HEK293 (cell line): Measurements from ENCODE around the gene HINT1.
A peak's percentile ranks its signal among the peaks of the same experiment; 100 is the strongest.

ENCODE experiments used
- CTCF ChIA-PET: fragments of 350-600 bp; formaldehyde crosslinking; extraction: SDS; loops from one replicate; lab custom pipeline; 2021; ENCODE audit warnings: antibody characterized with exemption; lab: Yijun Ruan, JAX
- POLR2A ChIA-PET: fragments of 300-600 bp; formaldehyde crosslinking; extraction: SDS; loops from one replicate; lab custom pipeline; 2020; ENCODE audit warnings: antibody characterized with exemption, inconsistent platforms; lab: Yijun Ruan, JAX
- H3K27ac ChIP-seq: fragments of 200-500 bp; sonication (Bioruptor generic); 2 replicates; pipeline ENCODE4 v1.5.1; 2014; ENCODE audit warnings: low read depth, low read length, control low read depth, inconsistent platforms; ENCODE audit errors: extremely low read depth
- H3K36me3 ChIP-seq, 2 experiments: fragments of 200-500 bp in 1 of 2; sonication (Bioruptor generic) in 1 of 2; 1 replicate in 1 of 2; 2 replicates in 1 of 2; pipeline ENCODE4 v1.5.1; 2014 to 2017; ENCODE audit warnings: inconsistent platforms in 2 of 2, low read length in 2 of 2; ENCODE audit not compliant: control insufficient read depth in 2 of 2, insufficient read depth in 1 of 2
- H3K4me1 ChIP-seq: fragments of 200-500 bp; sonication (Bioruptor generic); 2 replicates; pipeline ENCODE4 v1.5.1; 2014; ENCODE audit warnings: mild to moderate bottlenecking, low read length, inconsistent platforms; ENCODE audit not compliant: control insufficient read depth, insufficient read depth
- H3K4me3 ChIP-seq: 2 replicates; pipeline ENCODE4 v1.5.1; 2011; ENCODE audit warnings: low read depth, mild to moderate bottlenecking, control low read depth, low read length, moderate library complexity
- H3K9me3 ChIP-seq: fragments of 200-500 bp; sonication (Bioruptor generic); 2 replicates; pipeline ENCODE4 v1.5.1; 2014; ENCODE audit warnings: low read depth, low read length, inconsistent platforms; ENCODE audit not compliant: control insufficient read depth, insufficient read depth
- BCL11A ChIP-seq: fragments of 450-650 bp; formaldehyde crosslinking; IDR thresholded peaks from 2 replicates; pipeline ENCODE4 v1.5.1; 2016; ENCODE audit warnings: low read depth, missing biosample characterization, missing genetic modification characterization
- ELK4 ChIP-seq: IDR thresholded peaks from 2 replicates; pipeline ENCODE4 v1.6.1; 2011; ENCODE audit warnings: mild to moderate bottlenecking, low read depth, low read length, borderline replicate concordance
- GLI2 ChIP-seq: fragments of 450-650 bp; formaldehyde crosslinking; IDR thresholded peaks from 2 replicates; pipeline ENCODE4; 2017; ENCODE audit warnings: missing biosample characterization, missing genetic modification characterization, low read depth, borderline replicate concordance
- HIC1 ChIP-seq: fragments of 450-650 bp; formaldehyde crosslinking; IDR thresholded peaks from 2 replicates; pipeline ENCODE4 v1.5.1; 2016; ENCODE audit warnings: missing biosample characterization, missing genetic modification characterization
- MZF1 ChIP-seq: fragments of 450-650 bp; formaldehyde crosslinking; IDR thresholded peaks from 2 replicates; pipeline ENCODE4 v1.5.1; 2017; ENCODE audit warnings: missing biosample characterization, missing genetic modification characterization, borderline replicate concordance
- OSR2 ChIP-seq: fragments of 450-650 bp; formaldehyde crosslinking; IDR thresholded peaks from 2 replicates; pipeline ENCODE4 v1.5.1; 2016; ENCODE audit warnings: missing biosample characterization, missing genetic modification characterization
- OVOL3 ChIP-seq: fragments of 450-650 bp; formaldehyde crosslinking; IDR thresholded peaks from 2 replicates; pipeline ENCODE4 v1.5.1; 2016; ENCODE audit warnings: missing biosample characterization, missing genetic modification characterization
- SCRT1 ChIP-seq: fragments of 450-650 bp; formaldehyde crosslinking; IDR thresholded peaks from 2 replicates; pipeline ENCODE4 v1.5.1; 2016; ENCODE audit warnings: missing biosample characterization, missing genetic modification characterization, borderline replicate concordance
- SP3 ChIP-seq: fragments of 450-650 bp; formaldehyde crosslinking; IDR thresholded peaks from 2 replicates; pipeline ENCODE4 v1.5.1; 2016; ENCODE audit warnings: missing biosample characterization, missing genetic modification characterization
- TCF7L2 ChIP-seq: IDR thresholded peaks from 2 replicates; pipeline ENCODE4 v1.6.1; 2011; ENCODE audit warnings: low read depth, mild to moderate bottlenecking, inconsistent platforms, low read length, moderate library complexity, borderline replicate concordance
- WT1 ChIP-seq: fragments of 450-650 bp; formaldehyde crosslinking; IDR thresholded peaks from 2 replicates; pipeline ENCODE4 v1.5.1; 2016; ENCODE audit warnings: missing biosample characterization, missing genetic modification characterization
- ZBTB17 ChIP-seq: fragments of 450-650 bp; formaldehyde crosslinking; IDR thresholded peaks from 2 replicates; pipeline ENCODE4 v1.5.1; 2016; ENCODE audit warnings: missing biosample characterization, missing genetic modification characterization
- ZBTB48 ChIP-seq: fragments of 450-650 bp; formaldehyde crosslinking; IDR thresholded peaks from 2 replicates; pipeline ENCODE4 v1.5.1; 2016; ENCODE audit warnings: missing biosample characterization, missing genetic modification characterization
- ZFP37 ChIP-seq: fragments of 450-650 bp; formaldehyde crosslinking; IDR thresholded peaks from 2 replicates; pipeline ENCODE4 v1.5.1; 2016; ENCODE audit warnings: missing biosample characterization, missing genetic modification characterization
- ZNF10 ChIP-seq: fragments of 450-650 bp; formaldehyde crosslinking; IDR thresholded peaks from 2 replicates; pipeline ENCODE4 v1.5.1; 2017; ENCODE audit warnings: missing biosample characterization, missing genetic modification characterization
- ZNF175 ChIP-seq: fragments of 450-650 bp; formaldehyde crosslinking; IDR thresholded peaks from 2 replicates; pipeline ENCODE4 v1.5.1; 2016; ENCODE audit warnings: missing biosample characterization, missing genetic modification characterization
- ZNF18 ChIP-seq: fragments of 450-650 bp; formaldehyde crosslinking; IDR thresholded peaks from 2 replicates; pipeline ENCODE4 v1.5.1; 2016; ENCODE audit warnings: missing biosample characterization, missing genetic modification characterization
- ZNF184 ChIP-seq: fragments of 450-650 bp; IDR thresholded peaks from 2 replicates; pipeline ENCODE4 v1.5.1; 2018; ENCODE audit warnings: missing biosample characterization, mild to moderate bottlenecking, missing genetic modification characterization
- ZNF223 ChIP-seq: fragments of 450-650 bp; formaldehyde crosslinking; IDR thresholded peaks from 2 replicates; pipeline ENCODE4 v1.5.1; 2016; ENCODE audit warnings: missing biosample characterization, missing genetic modification characterization
- ZNF266 ChIP-seq: fragments of 450-650 bp; formaldehyde crosslinking; IDR thresholded peaks from 2 replicates; pipeline ENCODE4 v1.5.1; 2016; ENCODE audit warnings: missing biosample characterization, missing genetic modification characterization, low read depth
- ZNF292 ChIP-seq: fragments of 450-650 bp; formaldehyde crosslinking; IDR thresholded peaks from 2 replicates; pipeline ENCODE4 v1.5.1; 2016; ENCODE audit warnings: low read depth, missing biosample characterization, missing genetic modification characterization, borderline replicate concordance
- ZNF341 ChIP-seq: fragments of 450-650 bp; formaldehyde crosslinking; IDR thresholded peaks from 2 replicates; pipeline ENCODE4; 2016; ENCODE audit warnings: low read depth, missing biosample characterization, missing genetic modification characterization
- ZNF394 ChIP-seq: fragments of 450-650 bp; formaldehyde crosslinking; IDR thresholded peaks from 2 replicates; pipeline ENCODE4 v1.5.1; 2016; ENCODE audit warnings: missing biosample characterization, missing genetic modification characterization, mild to moderate bottlenecking, moderate library complexity, borderline replicate concordance
- ZNF529 ChIP-seq: fragments of 450-650 bp; formaldehyde crosslinking; IDR thresholded peaks from 2 replicates; pipeline ENCODE4 v1.5.1; 2017; ENCODE audit warnings: missing genetic modification characterization, missing biosample characterization; ENCODE audit not compliant: insufficient replicate concordance
- ZNF548 ChIP-seq: fragments of 450-650 bp; formaldehyde crosslinking; IDR thresholded peaks from 2 replicates; pipeline ENCODE4 v1.5.1; 2016; ENCODE audit warnings: missing biosample characterization, missing genetic modification characterization
- ZNF645 ChIP-seq: fragments of 450-650 bp; formaldehyde crosslinking; IDR thresholded peaks from 2 replicates; pipeline ENCODE4; 2016; ENCODE audit warnings: missing biosample characterization, missing genetic modification characterization
- ZNF660 ChIP-seq: fragments of 450-650 bp; IDR thresholded peaks from 2 replicates; pipeline ENCODE4 v1.5.1; 2018; ENCODE audit warnings: missing biosample characterization, mild to moderate bottlenecking, missing genetic modification characterization
- ZNF791 ChIP-seq: fragments of 450-650 bp; formaldehyde crosslinking; IDR thresholded peaks from 2 replicates; pipeline ENCODE4 v1.5.1; 2016; ENCODE audit warnings: missing biosample characterization, missing genetic modification characterization
- ZNF837 ChIP-seq: fragments of 450-650 bp; formaldehyde crosslinking; IDR thresholded peaks from 2 replicates; pipeline ENCODE4 v1.5.1; 2016; ENCODE audit warnings: missing biosample characterization, missing genetic modification characterization
- ZSCAN23 ChIP-seq: fragments of 450-650 bp; formaldehyde crosslinking; IDR thresholded peaks from 2 replicates; pipeline ENCODE4 v1.5.1; 2016; ENCODE audit warnings: missing biosample characterization, missing genetic modification characterization
- ZSCAN4 ChIP-seq: fragments of 450-650 bp; formaldehyde crosslinking; IDR thresholded peaks from 2 replicates; pipeline ENCODE4 v1.5.1; 2017; ENCODE audit warnings: missing biosample characterization, missing genetic modification characterization

HINT1 gene

GRCh38 chr5:131165119-131165727 lies at the start of gene HINT1:
Gene HINT1 (minus strand): TSS chr5:131165256. CDS start chr5:131165205, 51 bp downstream.
- ChIA-PET POLR2A (interaction anchor here (0.6 to 2.1 kb wide), 3 partner anchors 27 to 217 kb away, joined by 4 to 22 read pairs (median 4); partner anchors contain the start of gene CDC42SE2), CTCF (interaction anchor here (0.6 to 0.9 kb wide), 3 partner anchors 100 to 246 kb away, joined by 3 to 4 read pairs (median 3); no protein-coding TSS in a partner anchor)
- H3K4me1 ChIP-seq: 0 out of 2 replicates have a peak, but pooled peaks cover 3% of the 10 kb centered on the region
- TF ChIP-seq SCRT1 (tag by site-specific recombination) (no peak), WT1 (tag by site-specific recombination) (peak; percentile 59), SP3 (tag by site-specific recombination) (no peak), OVOL3 (no peak), ZNF341 (tag by site-specific recombination) (no peak), ZBTB48 (peak; percentile 76), MZF1 (no peak), OSR2 (tag by site-specific recombination) (no peak), ZNF791 (no peak), ZBTB17 (tag by site-specific recombination) (no peak), ZNF645 (no peak), ZNF223 (tag by site-specific recombination) (no peak), ZNF837 (tag by site-specific recombination) (no peak), ZNF266 (tag by site-specific recombination) (no peak), GLI2 (tag by site-specific recombination) (no peak), ZSCAN23 (tag by site-specific recombination) (no peak), ZSCAN4 (tag by site-specific recombination) (no peak), ZNF18 (no peak), ZNF548 (tag by site-specific recombination) (no peak), ZNF184 (tag by site-specific recombination) (no peak), ZNF10 (tag by site-specific recombination) (no peak), ZNF660 (tag by site-specific recombination) (0 out of 2 replicates have a peak, but pooled peaks have one; percentile 9), ELK4 (no peak), HIC1 (tag by site-specific recombination) (peak; percentile 59), ZFP37 (peak; percentile 37; the same call in 1 of the 2 replicates), ZNF175 (no peak), ZNF394 (tag by site-specific recombination) (peak; percentile 45; the same call in 1 of the 2 replicates), BCL11A (tag by site-specific recombination) (no peak), ZNF292 (tag by site-specific recombination) (no peak), TCF7L2 (no peak), ZNF529 (tag by site-specific recombination) (no peak)

More at GRCh38 chr5:131165119-131165727, at the start of gene HINT1:
- H3K27ac ChIP-seq: peak within 1 kb of the TSS; percentile 99
- H3K9me3 ChIP-seq: no peaks in the 10 kb centered on the region
- H3K36me3 ChIP-seq: peaks cover 24 to 31% of the 10 kb centered on the region in 2 experiments
- peak within 1 kb of the TSS; percentile 93 for H3K4me3 ChIP-seq
